Measurements from ENCODE around the gene CENPP.

CENPP gene

DNA sequence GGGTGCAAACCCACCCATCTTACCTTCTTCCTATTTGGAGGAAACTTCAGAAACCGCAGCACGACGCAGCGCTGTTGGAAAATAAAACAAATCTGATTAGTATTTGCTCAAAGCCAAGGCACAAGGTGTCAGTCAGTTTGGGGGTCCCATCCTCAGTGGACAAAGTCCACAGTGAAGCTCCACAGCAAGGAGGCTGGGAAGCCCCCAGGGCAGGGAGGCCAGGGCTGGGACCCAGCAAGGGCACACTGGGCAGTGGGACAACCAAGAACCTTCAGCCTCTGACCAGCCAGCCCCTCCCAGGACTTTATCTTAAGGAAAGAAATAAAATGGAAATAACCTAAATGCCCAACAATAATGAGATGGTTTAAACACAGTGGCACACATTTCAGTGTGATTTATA, 332.9 kb downstream of the CENPP start:
- DNase-seq (ENCODE audit: low spot score): no peak

GRCh38 chr9:92659601-92660000, 333.8 kb downstream of the CENPP start:
- DNase-seq (ENCODE audit: low spot score): no peak

GRCh38 chr9:92660266-92660665, 334.5 kb downstream of the CENPP start:
- DNase-seq (ENCODE audit: low spot score): peak; percentile 86

- no peak for DNase-seq (ENCODE audit: low spot score)
Measured at GRCh38 chr9:92661127-92661526, 335.4 kb downstream of the CENPP start.

DNA sequence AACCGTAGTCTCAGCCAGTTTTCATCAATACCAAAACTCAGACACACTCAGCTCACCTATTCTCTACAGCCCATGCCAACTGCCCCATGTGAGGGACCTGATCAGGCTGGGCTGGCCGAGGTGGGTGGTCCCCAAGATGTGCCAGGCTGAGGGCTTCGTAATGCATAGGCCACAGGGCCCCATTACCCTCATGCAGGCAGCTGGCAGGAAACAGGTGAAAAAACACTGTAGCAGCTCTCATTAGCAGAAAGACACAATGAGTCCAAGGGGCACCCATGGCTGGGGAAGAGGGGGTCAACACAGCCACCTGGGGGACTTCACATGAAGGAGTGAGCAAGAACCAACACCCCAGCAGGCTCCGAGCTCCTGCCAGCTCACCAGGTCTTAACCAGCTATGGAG, 336.0 kb downstream of the CENPP start:
- no peak for DNase-seq (ENCODE audit: low spot score)

DNA sequence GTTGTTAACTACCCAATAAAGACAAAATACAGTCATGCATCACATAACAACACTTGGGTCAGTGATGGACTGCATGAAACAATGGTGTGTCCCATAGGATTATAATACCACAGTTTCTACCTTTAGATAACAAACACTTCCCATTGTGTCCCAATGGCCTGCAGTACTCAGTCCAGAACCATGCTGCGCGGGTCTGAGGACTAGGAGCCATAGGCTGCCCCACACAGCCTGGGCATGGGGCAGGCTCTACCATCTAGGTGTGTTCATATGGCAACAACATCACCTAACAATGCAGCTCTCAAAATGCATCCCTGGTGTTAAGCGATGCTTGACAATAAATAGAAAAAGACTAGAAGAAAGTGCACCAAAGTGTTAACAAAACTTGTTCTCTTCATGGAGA, 337.4 kb downstream of the CENPP start:
- no peak for DNase-seq (ENCODE audit: low spot score)

- DNase-seq (ENCODE audit: low spot score): peak; percentile 26
Measured at GRCh38 chr9:92663951-92664350, 338.2 kb downstream of the CENPP start.

DNA sequence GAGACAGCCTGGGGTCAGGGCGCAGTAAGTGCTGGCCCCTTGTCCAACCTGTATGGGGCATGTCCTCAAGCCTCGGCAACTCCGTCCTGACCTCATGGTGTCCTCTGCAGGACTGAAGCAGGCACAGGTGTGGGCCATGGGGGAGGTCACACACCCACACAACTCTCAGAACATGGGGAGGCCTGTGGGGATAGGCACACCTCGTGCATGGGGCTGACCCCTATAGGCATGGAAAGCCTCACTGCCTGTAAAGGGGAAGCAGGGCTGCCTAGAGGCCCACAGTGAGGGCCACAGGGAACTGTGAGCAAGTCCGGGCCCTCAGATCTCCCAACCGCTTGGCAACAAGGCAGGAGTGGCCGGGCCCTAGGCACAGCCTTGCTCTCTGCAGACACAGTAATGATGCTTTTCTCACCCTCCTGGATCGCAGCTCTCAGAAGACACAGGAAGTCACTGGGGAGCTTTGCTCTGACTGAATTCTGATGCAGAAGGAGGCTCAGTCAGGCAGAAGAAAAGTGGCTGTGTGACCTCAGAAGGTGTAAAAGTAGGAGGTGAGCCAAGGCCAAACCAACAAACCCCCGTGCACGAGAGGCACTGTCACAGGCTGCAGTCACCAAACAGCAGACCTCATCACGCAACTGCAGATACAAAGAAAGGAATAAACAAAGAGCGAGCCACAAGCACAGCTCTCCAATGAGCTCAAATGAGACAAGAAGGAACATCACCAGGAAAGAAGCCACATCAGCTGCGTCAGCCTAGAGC, 338.8 kb downstream of the CENPP start:
- DNase-seq (ENCODE audit: low spot score): peak; percentile 79

GRCh38 chr9:92665836-92666235, 340.1 kb downstream of the CENPP start:
- no peak for DNase-seq (ENCODE audit: low spot score)

GRCh38 chr9:92666236-92666635, 340.5 kb downstream of the CENPP start:
- DNase-seq (ENCODE audit: low spot score): no peak

DNA sequence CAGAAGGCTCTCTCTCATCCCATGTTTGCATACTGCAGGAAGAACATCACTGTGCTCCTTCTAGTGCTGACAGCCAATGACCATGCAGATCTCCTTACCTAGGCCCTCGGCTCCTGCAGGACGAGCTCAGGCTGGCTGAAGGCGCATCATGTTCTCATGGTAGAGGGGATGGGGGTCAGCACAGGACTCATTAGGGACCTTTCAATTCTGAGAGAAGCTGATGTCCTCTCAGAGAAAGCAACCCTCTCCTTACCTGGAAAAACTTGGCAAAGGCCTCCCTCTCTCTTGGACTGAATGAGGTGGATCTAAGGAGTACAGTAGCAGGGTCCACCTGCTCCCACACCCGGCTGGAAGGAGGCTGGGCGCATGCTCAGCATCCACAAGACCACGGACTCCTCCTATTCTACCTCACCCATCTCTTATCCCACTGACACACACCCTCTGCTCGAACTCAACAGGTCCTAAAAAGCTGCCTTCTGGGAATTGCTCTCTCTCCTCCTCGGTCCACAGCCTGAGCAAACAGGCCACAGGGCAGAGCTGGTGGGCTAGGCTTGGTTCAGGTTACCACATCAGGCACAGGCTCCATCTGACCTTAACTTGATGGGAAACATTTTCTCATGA, 341.3 kb downstream of the CENPP start:
- no peak for DNase-seq (ENCODE audit: low spot score)

- DNase-seq (ENCODE audit: low spot score): no peak
Measured at GRCh38 chr9:92668746-92669526, 343.2 kb downstream of the CENPP start.

DNA sequence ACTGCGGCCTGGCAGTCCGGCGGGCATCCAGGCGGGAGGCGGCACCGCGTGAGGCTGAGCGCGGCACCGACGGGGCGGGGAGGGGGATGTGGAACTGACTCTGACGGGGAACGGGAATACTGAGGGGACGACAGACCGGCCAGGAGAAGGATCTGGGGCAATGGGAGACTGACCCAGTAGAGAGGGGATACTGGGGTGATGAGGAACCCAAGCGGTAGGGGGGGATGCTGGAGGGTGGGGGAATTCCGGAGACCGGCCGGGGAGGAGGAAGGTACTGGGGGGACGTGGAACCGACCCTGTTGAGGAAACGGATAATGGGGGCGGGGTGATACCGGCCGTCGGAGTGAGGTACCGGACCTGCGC, 343.8 kb downstream of the CENPP start:
- no peak for DNase-seq (ENCODE audit: low spot score)

Measured in pons (tissue), 1 donor.